Measurements from ENCODE around the gene PITPNC1. TPM values are rescaled to one million over a fixed set of nuclear protein-coding genes. Genes with fewer than 3 reads are reported as not detected.
"Not testable (repeated sequence)": the region's sequence is repeated elsewhere in the genome, so short reads cannot be mapped to it uniquely, and the experiment has no call there.

PITPNC1 gene
- total RNA-seq, 2 donors from 2014 or later, result 10.8 to 20.4 TPM

- intact Hi-C loops (cut with DNase I), result no loop called here
- Histone ChIP-seq H3K4me3 (peak overlapping the region; percentile 78), H3K9ac (ENCODE audit: low read depth in 2 of 2, low read length in 2 of 2) (peak overlapping the region; percentile 91 to 97), H3K27me3 (no peaks in the 10 kb centered on the region), H3K9me3 (no peaks in the 10 kb centered on the region), H3K36me3 (no peaks in the 10 kb centered on the region), H3K27ac (peak overlapping the region; percentile 63), H3K4me1 (no peaks in the 10 kb centered on the region)
- peak; percentile 34 for DNase-seq
- no peak for TF ChIP-seq CTCF (IDR thresholded peaks at IDR 0.05)
Measured at GRCh38 chr17:67718325-67718941, 341.4 kb downstream of the PITPNC1 start.

GRCh38 chr17:67725373-67725791 lies 348.3 kb downstream of the PITPNC1 start:
- Histone ChIP-seq H3K27me3 (no peaks in the 10 kb centered on the region), H3K27ac (no peak overlapping the region), H3K4me3 (no peak overlapping the region), H3K9ac (ENCODE audit: low read depth in 2 of 2, low read length in 2 of 2) (no peak overlapping the region), H3K4me1 (no peaks in the 10 kb centered on the region), H3K9me3 (no peaks in the 10 kb centered on the region), H3K36me3 (peaks cover 10% of the 10 kb centered on the region)
- DNase-seq, result no peak
- intact Hi-C loops (cut with DNase I), result no loop called here
- no peak for TF ChIP-seq CTCF (IDR thresholded peaks at IDR 0.05)

- peaks cover 10% of the 10 kb centered on the region for H3K36me3 ChIP-seq
Measured at GRCh38 chr17:67725807-67726206, 348.7 kb downstream of the PITPNC1 start.

GRCh38 chr17:67727152-67728039 lies 350.3 kb downstream of the PITPNC1 start:
- H3K36me3 ChIP-seq; H3K9ac ChIP-seq (ENCODE audit: low read depth in 2 of 2, low read length in 2 of 2); H3K9me3 ChIP-seq; intact Hi-C loops (cut with DNase I); H3K27ac ChIP-seq; DNase-seq; H3K4me1 ChIP-seq; H3K27me3 ChIP-seq; H3K4me3 ChIP-seq: not testable (repeated sequence)

More at GRCh38 chr17:67725807-67726206, 348.7 kb downstream of the PITPNC1 start:
- no peaks in the 10 kb centered on the region for H3K9me3 ChIP-seq
- no peak overlapping the region for H3K27ac ChIP-seq
- no peaks in the 10 kb centered on the region for H3K4me1 ChIP-seq
- H3K9ac ChIP-seq (ENCODE audit: low read depth in 2 of 2, low read length in 2 of 2), result no peak overlapping the region
- H3K27me3 ChIP-seq, result no peaks in the 10 kb centered on the region
- no peak for DNase-seq
- no peak overlapping the region for H3K4me3 ChIP-seq
- intact Hi-C loops (cut with DNase I), result no loop called here
- no peak for TF ChIP-seq CTCF (IDR thresholded peaks at IDR 0.05)

GRCh38 chr17:67729903-67730302 lies 352.8 kb downstream of the PITPNC1 start:
- Histone ChIP-seq H3K4me1 (no peaks in the 10 kb centered on the region), H3K27ac (no peak overlapping the region), H3K9ac (ENCODE audit: low read depth in 2 of 2, low read length in 2 of 2) (no peak overlapping the region), H3K4me3 (no peak overlapping the region), H3K27me3 (no peaks in the 10 kb centered on the region), H3K36me3 (peaks cover 10% of the 10 kb centered on the region), H3K9me3 (no peaks in the 10 kb centered on the region)
- no peak for DNase-seq
- intact Hi-C loops (cut with DNase I), result no loop called here
- no peak for TF ChIP-seq CTCF (IDR thresholded peaks at IDR 0.05)

- Histone ChIP-seq H3K9me3 (no peaks in the 10 kb centered on the region), H3K36me3 (peaks cover 12% of the 10 kb centered on the region), H3K27ac (no peak overlapping the region), H3K9ac (ENCODE audit: low read depth in 2 of 2, low read length in 2 of 2) (no peak overlapping the region), H3K4me3 (no peak overlapping the region), H3K4me1 (no peaks in the 10 kb centered on the region), H3K27me3 (no peaks in the 10 kb centered on the region)
- intact Hi-C loops (cut with DNase I), result no loop called here
- no peak for DNase-seq
- no peak for TF ChIP-seq CTCF (IDR thresholded peaks at IDR 0.05)
Measured at GRCh38 chr17:67730731-67731130, 353.6 kb downstream of the PITPNC1 start.

Data from colonic mucosa (tissue), 4 donors.